ENCODE results near the gene FAM151A.

FAM151A gene

DNA sequence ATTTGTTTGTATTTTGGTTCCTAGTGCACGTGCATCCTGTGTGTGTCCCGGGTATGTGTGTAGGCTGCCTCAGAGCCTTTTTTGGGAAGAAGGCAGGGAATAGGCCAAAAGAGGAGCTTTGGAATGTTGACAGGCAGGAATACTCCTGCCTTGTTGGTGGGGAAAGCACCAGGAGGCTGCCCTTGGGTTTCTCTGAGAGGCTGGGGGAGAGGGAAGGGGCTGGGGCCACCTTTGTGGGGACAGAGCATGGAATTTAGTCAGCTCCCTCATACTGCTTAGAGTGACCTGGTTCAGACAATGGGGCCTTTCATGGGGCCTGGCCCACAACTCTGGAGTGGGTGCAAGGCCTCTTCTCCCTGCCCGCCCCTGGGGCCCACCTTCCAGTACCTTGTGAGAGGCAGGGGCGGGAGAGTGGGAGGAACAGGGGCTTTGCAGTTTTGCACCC is 44.0 kb downstream of the FAM151A start:
- no peak for DNase-seq (ENCODE audit: low spot score)

DNA sequence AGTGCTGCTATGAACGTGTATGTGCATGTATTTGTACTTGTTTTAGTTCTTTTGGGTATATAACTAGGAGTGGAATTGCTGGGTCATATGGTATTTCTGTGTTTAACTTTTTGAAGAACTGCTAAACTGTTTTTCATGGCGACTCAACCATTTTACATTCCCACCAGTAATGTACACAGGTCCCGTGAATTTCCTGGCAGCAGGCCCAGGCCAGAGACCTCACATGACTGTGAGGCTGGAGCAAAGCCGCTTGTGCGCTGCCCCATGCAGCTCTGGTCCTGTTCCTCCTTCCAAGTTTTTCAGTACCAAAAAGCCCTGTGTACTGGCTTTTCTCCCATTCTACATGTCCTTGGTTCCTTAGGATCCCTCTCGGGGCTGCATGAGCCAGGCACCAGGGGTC is 45.7 kb downstream of the FAM151A start:
- no peak for DNase-seq (ENCODE audit: low spot score)

DNA sequence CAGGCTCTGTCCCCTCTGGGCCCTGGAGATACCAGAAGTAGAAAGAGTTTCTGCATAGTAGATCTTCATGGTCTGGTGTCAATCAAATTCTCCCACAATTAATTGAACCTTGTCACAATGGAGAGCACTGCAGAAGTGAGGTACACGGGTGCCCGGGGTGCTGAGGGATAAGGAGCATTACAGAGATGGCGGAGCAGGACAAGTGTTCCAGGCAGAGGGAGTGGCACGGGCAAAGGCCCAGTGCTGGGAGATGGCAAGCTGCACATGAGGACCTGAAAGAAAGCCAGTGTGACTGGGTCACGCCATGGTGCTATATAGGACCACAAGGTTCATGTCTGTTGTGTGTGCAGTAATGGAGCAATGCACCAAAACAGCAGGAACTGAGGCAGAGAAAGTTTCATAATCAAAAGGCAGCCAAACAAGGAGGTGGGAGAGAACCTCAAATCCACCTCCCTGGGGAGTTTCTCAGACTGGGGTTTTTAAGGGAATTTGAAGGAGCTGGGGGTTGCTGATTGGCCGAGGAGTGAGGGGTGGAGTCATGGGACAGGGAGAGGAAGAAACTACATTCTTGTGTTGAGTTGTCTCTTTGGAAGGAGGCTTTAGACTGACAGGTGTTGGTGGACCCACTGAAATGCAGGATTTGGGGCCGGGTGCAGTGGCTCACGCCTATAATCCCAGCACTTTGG is 47.6 kb downstream of the FAM151A start:
- DNase-seq (ENCODE audit: low spot score): no peak

DNA sequence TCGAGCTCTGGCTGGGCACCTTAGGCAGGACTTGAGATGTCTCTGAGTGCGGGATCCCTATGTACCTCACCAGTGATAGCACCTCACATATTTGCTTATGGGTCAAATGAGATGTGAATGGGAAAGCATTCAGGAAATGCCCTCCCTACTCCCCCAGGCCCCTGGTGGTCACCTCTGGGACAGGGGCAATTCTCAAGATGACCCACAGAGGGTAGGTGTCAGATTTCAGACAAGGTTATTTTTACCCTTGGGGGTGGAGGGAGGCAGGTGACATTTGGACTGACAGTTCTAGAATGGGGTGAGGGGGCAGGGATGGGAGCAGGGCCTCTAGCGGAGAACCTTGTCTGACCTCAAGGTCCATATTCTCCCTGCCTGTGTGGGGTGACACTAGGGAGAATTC is 48.2 kb downstream of the FAM151A start:
- DNase-seq (ENCODE audit: low spot score): no peak

DNA sequence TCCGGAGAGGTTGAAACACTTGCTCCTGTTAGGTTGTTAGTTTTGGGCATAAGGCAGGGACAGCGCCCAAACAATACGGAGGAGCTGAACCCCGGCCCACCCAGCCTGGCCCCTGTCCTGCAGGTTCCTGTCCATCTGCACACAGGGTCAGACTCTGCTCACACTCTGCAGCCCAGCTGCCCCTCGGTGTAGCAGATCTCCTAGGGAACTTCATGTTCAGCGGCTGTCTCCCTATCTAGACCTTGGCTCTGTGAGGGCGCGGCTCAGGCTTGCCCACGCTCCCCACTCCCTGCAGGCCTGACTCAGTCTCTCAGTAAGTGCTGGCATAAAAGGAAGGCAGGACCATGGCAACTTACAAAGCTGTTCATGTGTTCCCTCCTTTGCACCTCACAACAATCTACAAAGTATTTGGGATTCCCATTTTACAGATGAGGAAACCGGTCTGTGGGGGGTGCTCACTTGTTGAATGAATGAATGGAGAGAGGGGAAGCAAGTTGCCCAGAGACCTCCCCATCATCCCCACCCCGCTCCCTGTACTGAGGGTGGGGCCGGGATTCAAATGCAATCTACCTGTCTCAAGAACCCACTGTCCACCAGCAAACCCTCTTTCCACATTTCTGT is 49.1 kb downstream of the FAM151A start:
- no peak for DNase-seq (ENCODE audit: low spot score)

DNA sequence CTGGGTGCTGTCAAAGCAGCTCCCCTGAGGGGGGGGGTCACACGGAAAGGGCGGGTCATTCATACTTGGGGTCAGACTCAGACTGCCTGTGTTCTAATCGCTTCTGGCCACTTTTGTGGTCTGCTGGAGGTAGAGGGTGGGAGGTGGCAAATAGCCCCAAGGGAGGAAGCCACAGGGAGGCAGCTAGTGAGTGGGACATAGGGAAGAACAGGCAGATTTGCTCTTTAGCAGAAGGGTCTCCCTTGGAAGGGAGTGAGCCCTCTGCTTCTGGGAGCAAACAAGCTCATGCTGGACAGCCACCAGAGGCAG is 50.8 kb downstream of the FAM151A start:
- DNase-seq (ENCODE audit: low spot score): no peak

DNA sequence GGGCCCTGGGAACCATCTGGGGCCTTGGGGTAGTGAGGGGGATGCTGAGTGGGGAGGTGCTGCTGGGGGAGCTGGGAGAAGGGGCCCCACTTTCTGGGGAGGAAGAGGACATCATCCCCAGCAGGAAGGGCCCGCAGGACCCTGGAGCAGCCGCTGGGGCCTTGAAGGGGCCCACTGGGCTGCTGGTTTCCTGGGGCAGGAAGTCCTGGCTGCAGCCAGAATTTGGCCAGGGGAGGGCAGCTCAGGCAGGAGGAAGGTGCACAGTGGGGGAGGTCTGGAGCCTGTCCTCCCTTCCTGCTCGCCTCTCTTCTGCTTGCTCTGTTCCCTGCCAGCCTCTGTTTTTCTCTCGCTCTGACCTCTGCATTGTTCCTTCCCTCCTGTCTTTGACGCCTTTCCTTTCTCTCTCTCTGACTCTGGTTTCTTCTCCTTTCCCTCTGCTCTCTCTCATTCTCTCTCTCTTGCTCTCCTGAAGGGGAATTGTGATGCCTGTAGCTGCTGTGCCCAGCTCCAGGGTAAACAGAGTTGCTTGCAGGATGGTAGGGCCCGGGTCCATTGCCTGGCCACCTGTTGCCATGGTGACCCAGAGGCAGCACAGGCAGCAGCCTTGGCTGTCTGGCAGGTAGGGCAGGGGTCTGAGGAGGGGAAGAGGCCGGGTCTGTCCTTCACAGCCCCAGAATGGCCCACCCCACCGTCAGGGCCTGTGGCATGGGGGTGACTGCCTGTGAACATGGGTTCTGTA is 51.4 kb downstream of the FAM151A start:
- DNase-seq (ENCODE audit: low spot score): no peak

DNA sequence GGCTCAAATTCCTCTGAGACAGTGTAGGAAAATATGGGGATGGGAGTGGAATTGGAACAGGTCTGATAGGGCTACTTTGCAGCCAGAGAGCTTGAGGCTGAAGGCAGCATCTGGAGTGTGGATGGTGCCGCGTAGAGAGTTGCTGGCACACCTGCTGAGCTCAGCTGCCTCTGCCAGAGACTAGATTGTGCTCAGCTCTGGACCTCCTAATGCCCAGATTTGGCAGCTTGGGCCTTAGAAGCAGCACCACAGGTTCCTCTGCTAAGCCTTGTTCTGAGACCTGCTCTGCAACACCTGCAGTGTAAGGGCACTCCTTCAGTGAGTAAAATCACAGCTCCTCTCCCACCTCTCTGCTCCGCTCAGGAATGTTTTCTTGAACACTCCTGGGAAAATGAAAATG is 52.0 kb downstream of the FAM151A start:
- no peak for DNase-seq (ENCODE audit: low spot score)

DNA sequence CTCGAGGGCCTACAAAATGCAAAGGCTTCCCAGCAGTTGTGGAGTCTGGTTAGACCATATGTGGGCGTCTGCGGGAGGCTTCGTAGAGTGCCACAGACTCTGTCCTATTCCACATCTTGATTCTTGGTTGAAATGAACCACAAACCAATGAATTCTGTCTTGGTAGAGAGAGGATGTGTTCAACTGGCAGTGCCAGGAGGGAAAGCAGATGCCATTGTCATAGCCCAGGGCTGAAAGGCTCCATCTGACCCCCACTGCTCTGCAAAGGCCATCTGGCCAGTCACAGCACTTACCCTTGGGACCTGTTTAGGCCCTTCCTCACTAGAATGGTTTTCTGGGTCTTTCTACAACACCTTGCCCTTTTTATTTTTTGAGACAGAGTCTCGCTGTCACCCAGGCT is 53.2 kb downstream of the FAM151A start:
- DNase-seq (ENCODE audit: low spot score): no peak

DNA sequence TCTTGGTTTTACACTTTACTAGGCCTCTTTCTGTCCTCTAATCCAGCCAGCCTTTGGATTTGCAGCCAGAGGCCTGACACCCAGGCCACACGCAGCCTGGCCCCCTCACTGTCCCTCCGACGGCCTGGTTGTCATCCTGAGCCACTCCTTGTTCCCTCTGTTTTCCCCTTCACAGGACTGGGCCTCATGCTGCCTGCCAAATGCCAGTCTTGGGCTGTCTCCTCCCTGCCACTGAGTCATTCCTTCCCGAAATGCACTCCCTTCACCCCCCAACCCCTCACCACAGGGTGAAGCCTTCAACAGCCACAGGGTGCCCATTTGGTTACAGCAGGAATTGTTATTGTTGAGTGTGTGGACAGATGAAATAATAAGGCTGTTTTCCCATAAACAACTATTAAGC is 54.0 kb downstream of the FAM151A start:
- DNase-seq (ENCODE audit: low spot score): no peak

DNA sequence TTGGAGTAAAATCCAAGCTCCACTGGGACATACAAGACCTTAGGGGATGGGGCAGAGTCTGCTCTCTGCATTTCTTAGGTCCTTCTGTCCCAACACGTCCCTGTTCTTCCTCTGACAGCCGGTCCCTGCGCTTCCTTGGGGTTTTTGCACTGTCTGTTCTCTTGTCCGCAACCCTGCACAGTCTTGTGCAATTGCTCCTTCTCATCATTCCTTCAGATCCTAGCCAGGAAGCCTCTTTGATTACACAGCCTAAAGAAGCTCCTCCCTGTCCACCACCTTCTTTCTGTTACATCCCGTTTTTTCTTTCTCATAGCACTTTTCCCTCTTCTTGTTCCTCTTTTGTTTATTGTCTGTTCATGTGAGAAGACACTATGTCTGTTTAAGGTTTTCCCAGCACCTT is 55.4 kb downstream of the FAM151A start:
- DNase-seq (ENCODE audit: low spot score): no peak

DNA sequence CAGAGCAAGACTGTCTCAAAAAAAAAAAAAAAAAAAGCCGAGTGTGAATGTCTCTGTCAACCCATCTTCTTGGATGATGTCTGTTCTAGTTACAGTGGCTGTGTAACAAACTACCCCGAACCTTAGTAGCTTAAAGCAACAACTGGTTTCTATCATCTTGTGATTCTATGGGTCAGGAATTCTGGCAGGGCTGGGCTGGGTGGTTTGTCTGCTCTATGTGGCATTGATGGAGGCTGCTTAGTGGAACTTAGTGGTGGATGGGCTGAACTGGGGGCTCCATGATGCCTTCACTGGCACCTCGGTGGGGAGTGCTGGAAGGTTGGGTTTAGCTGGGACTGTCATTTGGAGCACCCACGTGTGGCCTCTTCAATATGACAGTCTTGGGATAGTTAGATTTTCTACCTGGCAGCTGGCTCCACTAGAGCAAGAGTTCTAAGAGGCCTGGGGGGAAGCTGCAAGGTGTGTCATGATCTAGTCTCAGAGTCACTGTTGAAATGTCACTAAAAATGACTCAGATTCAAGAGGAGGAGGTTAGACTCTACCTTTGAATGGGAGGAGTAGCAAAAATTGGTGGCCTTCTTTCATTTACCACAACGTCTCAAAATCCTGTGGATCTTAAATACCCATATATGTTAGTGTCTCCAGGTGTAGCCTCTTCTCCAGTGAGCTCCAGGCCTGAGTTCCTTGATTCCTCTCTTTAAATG is 56.7 kb downstream of the FAM151A start:
- DNase-seq (ENCODE audit: low spot score): no peak

DNA sequence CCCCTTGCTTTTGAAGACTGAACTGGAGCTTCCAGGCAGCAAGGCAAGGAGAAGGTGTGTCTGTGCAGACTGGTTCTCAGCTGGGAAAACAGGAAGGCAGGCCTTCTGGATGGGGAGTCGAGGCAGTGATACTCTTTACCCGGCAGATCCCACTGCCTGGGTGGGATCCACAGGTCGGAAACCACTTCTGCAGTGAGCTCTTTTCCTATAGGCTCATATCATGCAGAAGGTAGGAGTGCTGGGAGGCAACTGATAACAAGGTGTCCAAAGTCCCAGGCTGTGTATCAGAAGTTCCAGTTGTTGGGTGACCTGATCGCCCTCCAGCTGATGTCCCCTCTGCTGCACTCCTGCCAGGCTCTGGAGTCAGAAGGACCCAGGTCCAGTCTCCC is 58.2 kb downstream of the FAM151A start:
- DNase-seq (ENCODE audit: low spot score): no peak

DNA sequence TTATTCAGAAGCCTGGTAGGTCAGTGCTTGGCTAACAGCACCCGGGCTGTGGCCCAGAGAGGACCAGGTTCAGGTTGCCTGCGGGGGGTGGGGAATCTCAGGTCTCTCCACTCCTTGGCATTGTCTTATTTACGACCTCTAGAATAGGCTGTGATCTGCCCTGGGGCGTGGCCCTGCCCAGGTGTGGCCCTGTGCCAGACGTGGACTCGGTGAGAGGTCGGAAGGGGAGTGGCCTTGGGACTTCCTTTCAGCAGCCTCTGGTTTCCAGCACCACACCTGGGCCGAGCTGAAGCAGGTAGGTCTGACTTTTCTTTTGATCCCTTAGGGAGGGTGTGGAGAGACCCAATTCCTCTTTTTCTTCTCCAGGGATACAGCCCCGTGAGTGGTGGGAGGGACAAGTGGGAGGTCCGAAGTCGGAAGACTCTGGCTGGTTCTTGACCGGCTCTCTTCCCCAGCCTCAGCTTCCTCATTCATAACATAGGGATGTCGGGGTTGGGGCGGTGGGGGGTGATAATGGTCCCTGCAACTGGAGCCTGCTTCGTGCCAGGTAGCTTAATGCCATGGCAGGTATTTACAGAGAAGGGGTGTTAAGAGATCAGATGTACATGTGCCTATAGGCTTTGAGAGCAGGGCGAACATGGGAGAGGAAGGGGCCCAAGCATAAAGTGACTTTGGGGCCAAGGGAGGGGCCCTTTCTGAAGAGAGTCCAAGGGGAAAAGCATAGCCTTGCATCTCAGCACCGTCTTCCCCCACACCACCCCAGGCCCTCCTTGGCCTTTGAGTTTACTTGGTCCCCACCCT is 58.8 kb downstream of the FAM151A start:
- no peak for DNase-seq (ENCODE audit: low spot score)

DNA sequence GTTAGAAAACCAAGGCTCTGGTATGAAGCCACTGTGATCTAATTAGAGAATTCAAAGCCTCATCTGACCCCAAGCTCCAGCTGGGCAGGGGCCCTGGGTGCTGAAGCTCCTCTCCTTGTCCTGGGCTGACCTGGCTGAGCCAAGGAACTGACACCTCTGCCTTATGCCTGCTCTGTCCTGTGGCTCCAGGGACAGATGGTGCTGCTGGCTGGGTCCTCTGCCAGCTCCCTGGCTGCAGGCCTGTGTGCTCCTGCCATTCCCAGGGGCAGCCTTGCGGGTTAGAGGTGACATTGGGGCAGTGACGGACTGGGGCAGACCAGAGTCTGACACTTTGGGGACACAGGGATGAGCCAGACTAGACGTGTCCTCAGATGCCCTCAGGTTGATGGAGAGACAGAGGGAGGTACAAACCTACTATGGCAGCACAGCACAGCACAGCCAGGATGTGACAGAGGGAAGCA is 63.5 kb downstream of the FAM151A start:
- DNase-seq (ENCODE audit: low spot score): no peak

Measured in CD4-positive, alpha-beta T cell treated with Interleukin-15 for 4 hours (primary cell).